Transverse colon (tissue), 4 donors: Measurements from ENCODE around the gene CCDC112.

Experiments
- POLR2AphosphoS5 ChIP-seq, 3 donors: sonication (generic); formaldehyde crosslinking; IDR thresholded peaks; one replicate each; pipeline ENCODE4 v1.6.1; 2016; ENCODE audit warnings: antibody characterized with exemption in 3 of 3
- TF ChIP-seq, protein P1 (sequence below), 5 experiments: fragments of 200-600 bp in 3 of 5; fragments of 450-650 bp in 2 of 5; sonication (generic) in 3 of 5; IDR thresholded peaks; 1 replicate in 2 of 5; 2 replicates in 3 of 5; pipeline ENCODE4 v1.5.1; 2016 to 2017; ENCODE audit warnings: antibody characterized with exemption in 5 of 5, inconsistent platforms in 3 of 5, mild to moderate bottlenecking in 2 of 5, moderate library complexity in 1 of 5

DNA sequence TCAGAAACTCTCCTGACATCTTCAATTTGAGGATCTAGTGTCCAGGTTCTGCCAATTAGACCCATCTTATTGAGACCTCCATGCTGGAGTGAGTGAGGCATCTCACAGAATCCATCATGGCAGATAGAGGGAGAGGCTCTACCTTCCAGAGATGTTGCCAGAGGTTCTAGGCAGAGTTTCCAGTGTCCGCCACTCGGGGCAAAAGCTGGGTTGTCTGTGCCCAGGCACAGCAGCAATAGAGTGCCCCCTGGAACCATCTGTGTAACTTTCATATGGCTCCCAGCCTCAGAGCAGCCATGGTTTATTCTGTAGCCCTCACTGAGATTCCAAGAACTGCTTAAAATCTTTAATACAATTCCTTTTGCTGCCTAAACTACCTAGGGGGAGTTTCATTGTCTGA, 16.6 kb upstream of the CCDC112 start:
- TF ChIP-seq, protein P1, sequence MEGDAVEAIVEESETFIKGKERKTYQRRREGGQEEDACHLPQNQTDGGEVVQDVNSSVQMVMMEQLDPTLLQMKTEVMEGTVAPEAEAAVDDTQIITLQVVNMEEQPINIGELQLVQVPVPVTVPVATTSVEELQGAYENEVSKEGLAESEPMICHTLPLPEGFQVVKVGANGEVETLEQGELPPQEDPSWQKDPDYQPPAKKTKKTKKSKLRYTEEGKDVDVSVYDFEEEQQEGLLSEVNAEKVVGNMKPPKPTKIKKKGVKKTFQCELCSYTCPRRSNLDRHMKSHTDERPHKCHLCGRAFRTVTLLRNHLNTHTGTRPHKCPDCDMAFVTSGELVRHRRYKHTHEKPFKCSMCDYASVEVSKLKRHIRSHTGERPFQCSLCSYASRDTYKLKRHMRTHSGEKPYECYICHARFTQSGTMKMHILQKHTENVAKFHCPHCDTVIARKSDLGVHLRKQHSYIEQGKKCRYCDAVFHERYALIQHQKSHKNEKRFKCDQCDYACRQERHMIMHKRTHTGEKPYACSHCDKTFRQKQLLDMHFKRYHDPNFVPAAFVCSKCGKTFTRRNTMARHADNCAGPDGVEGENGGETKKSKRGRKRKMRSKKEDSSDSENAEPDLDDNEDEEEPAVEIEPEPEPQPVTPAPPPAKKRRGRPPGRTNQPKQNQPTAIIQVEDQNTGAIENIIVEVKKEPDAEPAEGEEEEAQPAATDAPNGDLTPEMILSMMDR (IDR thresholded peaks at IDR 0.05): no peak
- TF ChIP-seq POLR2AphosphoS5 (IDR thresholded peaks at IDR 0.05): no peak
